NB4 (cell line): ENCODE measurements around the gene NUP85.

Source experiments
- DNase-seq: peaks from one replicate; pipeline ENCODE4 v3.0.0; 2010; ENCODE audit warnings: low read depth
- H3K4me3 ChIP-seq: one replicate; pipeline ENCODE4 v1.5.1; 2011; ENCODE audit warnings: mild to moderate bottlenecking, low read depth, low read length, moderate library complexity
- MYC ChIP-seq: IDR thresholded peaks from 2 replicates; pipeline ENCODE4 v1.6.1; 2011; ENCODE audit warnings: low read depth, low read length
- POLR2A ChIP-seq: IDR thresholded peaks from 2 replicates; pipeline ENCODE4 v1.6.1; 2011; ENCODE audit warnings: mild to moderate bottlenecking; ENCODE audit not compliant: insufficient read length; ENCODE audit errors: extremely low read depth
- TF ChIP-seq, protein P1 (sequence below): IDR thresholded peaks from one replicate; pipeline ENCODE4 v1.5.1; 2012; ENCODE audit warnings: low read depth, low read length
- TF ChIP-seq, protein P2 (sequence below): IDR thresholded peaks from 2 replicates; pipeline ENCODE4 v1.6.1; 2011; ENCODE audit warnings: low read depth, low read length

NUP85 gene

DNA sequence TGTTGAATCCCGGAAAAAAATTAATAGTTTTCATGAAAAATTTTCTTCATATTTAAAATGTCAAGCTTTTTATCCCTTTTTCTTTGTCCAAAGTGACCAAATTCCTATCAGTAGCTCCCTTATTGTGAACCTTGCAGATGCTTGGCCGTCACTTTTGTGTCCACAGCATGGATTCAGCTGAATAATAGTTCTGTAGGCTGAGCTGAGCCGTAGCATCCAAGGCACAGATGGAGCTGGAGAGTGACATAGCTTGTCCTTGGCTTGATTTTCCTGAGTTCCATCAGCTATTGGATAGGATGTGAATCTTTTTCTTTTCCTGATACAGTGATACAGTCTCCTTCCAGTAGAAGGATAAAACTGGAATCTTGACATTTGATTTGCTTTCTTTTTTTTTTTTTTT is 3.6 kb downstream of the NUP85 start:
- no peak for DNase-seq
- H3K4me3 ChIP-seq = no peak overlapping the region
- TF ChIP-seq, protein P1, sequence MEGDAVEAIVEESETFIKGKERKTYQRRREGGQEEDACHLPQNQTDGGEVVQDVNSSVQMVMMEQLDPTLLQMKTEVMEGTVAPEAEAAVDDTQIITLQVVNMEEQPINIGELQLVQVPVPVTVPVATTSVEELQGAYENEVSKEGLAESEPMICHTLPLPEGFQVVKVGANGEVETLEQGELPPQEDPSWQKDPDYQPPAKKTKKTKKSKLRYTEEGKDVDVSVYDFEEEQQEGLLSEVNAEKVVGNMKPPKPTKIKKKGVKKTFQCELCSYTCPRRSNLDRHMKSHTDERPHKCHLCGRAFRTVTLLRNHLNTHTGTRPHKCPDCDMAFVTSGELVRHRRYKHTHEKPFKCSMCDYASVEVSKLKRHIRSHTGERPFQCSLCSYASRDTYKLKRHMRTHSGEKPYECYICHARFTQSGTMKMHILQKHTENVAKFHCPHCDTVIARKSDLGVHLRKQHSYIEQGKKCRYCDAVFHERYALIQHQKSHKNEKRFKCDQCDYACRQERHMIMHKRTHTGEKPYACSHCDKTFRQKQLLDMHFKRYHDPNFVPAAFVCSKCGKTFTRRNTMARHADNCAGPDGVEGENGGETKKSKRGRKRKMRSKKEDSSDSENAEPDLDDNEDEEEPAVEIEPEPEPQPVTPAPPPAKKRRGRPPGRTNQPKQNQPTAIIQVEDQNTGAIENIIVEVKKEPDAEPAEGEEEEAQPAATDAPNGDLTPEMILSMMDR = no peak
- TF ChIP-seq POLR2A = no peak
- no peak for TF ChIP-seq MYC
- TF ChIP-seq, protein P2, sequence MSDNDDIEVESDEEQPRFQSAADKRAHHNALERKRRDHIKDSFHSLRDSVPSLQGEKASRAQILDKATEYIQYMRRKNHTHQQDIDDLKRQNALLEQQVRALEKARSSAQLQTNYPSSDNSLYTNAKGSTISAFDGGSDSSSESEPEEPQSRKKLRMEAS = no peak

DNA sequence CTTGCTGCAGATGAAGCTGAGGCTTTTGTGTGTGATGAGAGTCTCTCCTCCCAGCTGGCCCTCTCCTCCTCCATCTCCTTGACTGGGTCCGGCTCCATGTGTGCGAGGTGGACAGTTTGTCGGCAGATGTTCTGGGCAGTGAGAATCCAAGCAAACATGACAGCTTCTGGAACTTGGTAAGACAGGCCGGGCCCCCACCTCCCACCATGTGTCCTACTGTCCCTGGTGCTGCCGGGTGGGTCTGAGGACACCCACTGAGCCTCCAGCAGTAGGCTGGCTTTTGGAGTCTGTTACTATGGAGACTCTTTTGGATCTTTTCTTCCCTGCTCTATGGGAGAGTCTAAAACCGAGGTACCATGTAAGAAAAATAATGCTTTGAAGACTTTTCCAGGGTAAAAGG is 12.7 kb downstream of the NUP85 start:
- DNase-seq = no peak
- TF ChIP-seq MYC = no peak
- no peak for TF ChIP-seq POLR2A
- no peak overlapping the region for H3K4me3 ChIP-seq

DNA sequence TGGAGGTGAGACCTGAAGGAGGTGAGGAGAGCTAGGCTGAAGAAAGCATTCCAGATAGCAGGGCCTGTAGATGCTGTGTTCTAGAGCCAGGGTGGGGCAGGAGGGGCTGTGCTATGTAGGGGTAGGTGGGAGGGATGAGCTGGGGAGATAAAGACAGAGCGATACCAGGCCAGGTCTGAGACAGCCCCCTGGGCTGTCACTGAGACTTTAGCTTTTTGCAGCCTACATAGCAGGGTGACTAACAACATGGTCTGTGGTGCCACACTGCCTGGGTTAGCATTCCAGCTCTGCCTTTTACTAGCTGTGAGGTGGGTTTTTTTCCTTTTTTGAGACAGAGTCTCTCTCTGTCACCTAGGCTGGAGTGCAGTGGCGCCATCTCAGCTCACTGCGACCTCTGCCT is 14.3 kb downstream of the NUP85 start:
- no peak for DNase-seq
- no peak overlapping the region for H3K4me3 ChIP-seq
- TF ChIP-seq POLR2A = no peak
- TF ChIP-seq, protein P1 = no peak
- TF ChIP-seq, protein P2 = no peak
- TF ChIP-seq MYC = no peak

DNA sequence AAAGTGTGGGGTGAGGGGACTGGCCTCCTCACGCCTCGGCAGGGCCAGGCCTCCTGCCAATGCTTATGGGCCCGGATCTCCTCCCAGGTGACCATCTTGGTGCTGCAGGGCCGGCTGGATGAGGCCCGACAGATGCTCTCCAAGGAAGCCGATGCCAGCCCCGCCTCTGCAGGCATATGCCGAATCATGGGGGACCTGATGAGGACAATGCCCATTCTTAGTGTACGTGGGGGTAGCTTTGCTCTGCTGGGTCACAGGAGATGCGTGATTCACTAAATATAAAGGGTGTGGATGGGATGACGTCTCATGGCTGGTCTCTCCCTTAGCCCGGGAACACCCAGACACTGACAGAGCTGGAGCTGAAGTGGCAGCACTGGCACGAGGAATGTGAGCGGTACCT is 19.5 kb downstream of the NUP85 start:
- DNase-seq = no peak
- no peak overlapping the region for H3K4me3 ChIP-seq
- TF ChIP-seq, protein P1 = no peak
- TF ChIP-seq MYC = no peak

DNA sequence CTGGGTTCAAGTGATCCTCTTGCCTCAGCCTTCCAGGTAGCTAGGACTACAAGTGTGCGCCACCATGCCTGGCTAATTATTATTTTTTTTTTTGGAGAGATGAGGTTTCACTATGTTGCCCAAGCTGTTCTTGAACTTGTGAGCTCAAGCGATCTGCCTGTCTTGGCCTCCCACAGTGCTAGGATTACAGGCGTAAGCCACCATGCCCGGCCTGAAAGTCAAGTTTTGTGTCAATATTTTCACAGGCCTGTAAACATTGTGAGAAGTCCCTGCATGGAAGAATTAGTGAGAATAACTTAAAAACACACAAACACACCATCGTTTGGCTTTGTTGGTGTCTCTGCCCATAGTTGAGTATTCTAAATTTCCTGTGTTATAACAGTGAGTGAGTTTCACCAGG is 22.2 kb downstream of the NUP85 start:
- no peak overlapping the region for H3K4me3 ChIP-seq
- no peak for DNase-seq
- TF ChIP-seq POLR2A (no peak), MYC (no peak)
- TF ChIP-seq, protein P2 = no peak
- TF ChIP-seq, protein P1 = no peak

DNA sequence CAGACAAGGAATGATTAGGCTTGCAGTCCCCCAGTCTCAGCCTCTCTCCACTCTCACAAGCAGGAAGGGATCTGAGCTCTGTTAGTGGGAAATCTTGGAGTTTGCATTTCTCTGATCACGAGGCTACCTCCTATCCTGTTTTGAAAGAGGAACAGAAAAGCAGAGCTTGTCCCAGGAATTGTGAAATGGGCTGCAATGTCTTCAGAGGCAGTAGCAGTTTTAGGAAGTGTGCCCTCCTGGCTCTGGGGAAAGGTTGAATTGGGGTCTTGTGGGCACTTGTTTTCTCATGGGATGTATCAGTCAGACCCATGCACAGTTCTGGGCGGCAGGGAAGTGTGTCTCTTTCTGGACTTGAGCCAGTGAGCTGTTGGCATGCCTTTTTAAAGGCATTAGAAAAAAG is 22.8 kb downstream of the NUP85 start:
- H3K4me3 ChIP-seq = no peak overlapping the region
- no peak for TF ChIP-seq POLR2A
- TF ChIP-seq, protein P1 = no peak
- TF ChIP-seq MYC = no peak
- TF ChIP-seq, protein P2 = no peak
- peak; percentile 85 for DNase-seq

DNA sequence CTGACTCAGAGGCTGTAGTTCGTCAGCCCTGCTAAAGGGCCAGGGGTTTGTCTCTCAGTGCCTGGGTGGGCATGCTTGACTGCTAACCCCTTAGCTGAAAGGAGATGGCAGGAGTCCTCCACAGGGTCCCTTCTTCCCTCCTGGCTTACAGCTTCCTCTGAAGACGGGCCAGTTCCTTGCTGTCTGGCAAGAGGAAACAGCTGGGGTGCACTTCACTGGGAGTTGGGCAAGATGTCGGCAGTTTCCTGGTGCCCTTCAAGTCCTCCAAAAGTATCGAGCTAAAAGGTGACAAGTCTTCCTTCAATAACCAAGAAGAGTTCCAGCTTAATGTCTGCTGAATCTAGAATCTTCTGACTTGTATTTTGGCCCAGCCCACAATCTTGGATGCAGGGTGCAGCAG is 23.4 kb downstream of the NUP85 start:
- H3K4me3 ChIP-seq = no peak overlapping the region
- DNase-seq = peak; percentile 61
- no peak for TF ChIP-seq POLR2A
- TF ChIP-seq, protein P2 = no peak
- no peak for TF ChIP-seq MYC
- TF ChIP-seq, protein P1 = no peak
